Stimulated activated naive CD8-positive, alpha-beta T cell treated with anti-CD3 and anti-CD28 coated beads, Interleukin-15, Interleukin-2, amounts not matched to agents 100 U/mL and 50 U/mL, for 24 hours (primary cell): Measurements from ENCODE around the gene CBFB.
"Not testable (repeated sequence)": the region's sequence is repeated elsewhere in the genome, so short reads cannot be mapped to it uniquely, and the experiment has no call there.

Experiments
- ATAC-seq: fragments of 150-1000 bp; cut with Tn5 transposase; one replicate; pipeline ENCODE4 v1.10.0; 2021
- DNase-seq: peaks from one replicate; pipeline ENCODE4 v3.0.0; 2021

The CBFB gene

DNA sequence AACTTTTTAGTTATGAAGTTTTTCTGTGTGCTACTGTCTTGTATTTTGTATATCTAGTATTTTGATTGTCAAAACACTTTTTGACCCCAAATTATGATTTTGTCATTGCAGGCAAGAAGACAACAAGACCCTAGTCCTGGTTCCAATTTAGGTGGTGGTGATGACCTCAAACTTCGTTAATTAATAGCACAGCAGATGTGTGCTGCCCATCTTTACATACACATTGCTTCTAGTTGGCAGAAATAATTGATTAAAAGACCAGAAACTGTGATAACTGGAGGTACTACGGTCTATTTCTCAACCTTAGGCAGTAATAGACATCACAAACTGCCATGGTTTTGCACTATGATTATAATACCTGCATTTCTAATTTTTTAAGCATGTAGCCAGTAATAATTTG is 69.7 kb downstream of the CBFB start:
- ATAC-seq (no peak), DNase-seq (no peak)

DNA sequence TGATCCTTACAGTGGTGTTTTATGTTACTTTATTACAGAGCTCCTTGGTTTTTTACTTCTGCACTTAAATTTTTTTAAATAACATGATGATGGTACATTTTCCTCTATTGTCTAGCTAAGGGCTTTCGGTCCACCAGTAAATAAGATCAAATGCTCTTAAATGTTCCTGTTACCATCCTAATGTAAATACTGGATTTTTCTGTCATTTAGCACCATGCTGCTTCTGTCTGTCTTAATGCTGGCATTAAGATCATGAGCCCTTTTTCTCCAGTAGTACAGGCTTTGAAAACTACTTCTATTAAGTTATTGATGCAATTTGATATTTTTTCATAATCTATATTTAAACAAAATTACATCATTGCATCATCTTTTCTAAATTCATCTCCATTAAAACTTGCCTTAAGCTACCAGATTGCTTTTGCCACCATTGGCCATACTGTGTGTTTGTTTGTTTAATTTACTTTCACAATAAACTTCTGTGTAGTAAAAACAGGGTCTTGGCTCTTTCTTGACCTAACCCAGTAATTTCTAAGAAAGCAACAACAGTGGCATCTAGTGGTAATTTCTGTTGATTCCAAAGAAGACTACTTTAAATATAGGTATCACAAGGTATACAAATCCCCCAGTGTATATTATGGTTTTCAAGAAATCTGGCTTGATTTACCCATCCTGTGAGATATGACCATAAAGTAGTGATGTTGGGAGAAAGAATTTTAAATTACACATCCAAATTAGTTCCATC is 71.8 kb downstream of the CBFB start:
- ATAC-seq (no peak), DNase-seq (no peak)

DNA sequence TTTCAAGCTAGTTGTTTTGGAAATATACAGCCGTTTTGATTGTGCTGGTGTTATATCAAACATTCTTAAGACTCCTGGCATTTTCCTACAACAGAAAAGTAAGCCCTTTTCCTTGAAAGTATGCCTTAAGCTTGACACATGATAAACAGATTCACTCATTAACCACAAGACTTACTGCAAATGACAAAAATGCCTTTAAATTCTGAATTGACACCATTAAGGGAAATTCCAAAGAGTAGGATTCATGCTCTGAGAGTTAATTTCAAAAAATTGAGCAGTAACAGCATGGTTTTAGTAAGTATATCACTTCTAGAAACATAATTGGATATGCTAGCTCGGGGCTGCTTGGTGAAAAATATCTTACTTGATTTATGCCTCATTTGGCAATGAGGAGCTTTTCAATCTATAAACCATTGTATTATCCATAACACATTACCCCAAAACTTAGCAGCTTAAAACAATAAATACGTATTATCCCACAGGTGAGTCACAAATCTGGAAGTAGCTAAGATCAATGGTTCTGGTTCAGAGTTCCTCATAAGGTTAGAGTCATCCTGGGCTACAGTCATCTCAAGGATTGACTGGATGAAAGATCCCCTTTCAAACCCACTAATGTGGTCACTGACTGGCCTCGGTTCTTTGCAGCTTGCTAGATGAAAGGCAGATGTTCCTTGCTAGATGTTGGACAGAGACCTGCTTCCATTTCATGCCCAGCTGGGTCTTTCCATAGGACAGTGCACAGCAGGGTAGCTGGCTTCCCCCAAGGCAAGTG is 72.5 kb downstream of the CBFB start:
- ATAC-seq = peak; percentile 49
- DNase-seq = no peak

DNA sequence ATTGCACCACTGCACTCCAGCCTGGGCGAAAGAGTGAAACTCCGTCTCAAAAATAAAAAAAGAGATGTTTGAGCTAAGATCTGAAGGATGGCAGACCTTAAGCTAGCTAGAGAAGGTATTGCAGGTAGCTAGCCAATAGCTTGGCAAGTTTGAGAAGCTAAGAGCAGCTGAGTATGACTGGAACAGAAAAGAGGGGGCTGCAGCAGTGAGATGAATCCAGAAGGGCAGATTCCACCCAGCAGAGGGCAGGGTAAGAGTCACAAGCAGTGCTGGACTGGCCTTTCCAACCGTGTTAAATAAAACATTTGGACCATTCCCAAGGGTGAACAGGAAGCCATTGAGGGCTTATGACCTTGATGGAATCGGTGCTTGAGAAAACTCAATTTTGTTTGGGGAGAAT is 75.1 kb downstream of the CBFB start:
- ATAC-seq (peak; percentile 56), DNase-seq (no peak)

DNA sequence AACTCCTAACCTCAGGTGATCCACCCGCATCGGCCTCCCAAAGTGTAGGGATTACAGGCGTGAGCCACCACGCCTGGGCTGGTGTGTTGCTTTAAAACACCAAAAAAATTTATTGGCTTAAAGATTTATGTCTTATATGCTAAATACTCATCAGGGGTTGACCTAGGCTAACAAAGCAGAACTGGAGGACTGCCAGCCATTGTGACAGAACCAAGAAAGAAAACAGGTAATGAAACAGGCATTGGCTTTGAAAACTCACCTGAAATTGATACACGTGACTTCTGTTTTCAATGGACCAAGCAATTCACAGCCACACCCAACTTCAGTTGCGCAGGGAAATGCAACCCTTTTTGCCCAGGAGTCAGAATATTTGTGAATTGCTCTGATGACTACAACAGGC is 75.9 kb downstream of the CBFB start:
- DNase-seq (no peak), ATAC-seq (no peak)

DNA sequence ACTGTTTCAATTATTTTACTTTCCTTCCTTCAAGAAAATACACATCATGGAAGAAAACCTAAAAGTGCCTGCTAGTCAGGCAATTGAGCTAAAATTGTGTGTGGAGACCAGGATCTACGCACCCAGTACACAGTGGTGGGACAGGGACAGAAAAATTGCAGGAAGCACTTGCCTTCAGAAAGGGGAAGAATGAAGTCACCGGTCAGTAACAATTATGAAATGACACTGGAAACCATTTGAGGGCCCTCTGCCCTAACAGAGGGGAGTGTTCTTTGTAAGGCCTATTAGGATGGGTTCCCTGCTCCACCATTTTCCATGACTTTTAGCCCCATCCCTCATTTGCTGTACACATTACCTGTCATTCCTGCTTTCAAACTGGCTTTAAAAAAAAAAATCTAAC is 76.3 kb downstream of the CBFB start:
- ATAC-seq (no peak), DNase-seq (no peak)

DNA sequence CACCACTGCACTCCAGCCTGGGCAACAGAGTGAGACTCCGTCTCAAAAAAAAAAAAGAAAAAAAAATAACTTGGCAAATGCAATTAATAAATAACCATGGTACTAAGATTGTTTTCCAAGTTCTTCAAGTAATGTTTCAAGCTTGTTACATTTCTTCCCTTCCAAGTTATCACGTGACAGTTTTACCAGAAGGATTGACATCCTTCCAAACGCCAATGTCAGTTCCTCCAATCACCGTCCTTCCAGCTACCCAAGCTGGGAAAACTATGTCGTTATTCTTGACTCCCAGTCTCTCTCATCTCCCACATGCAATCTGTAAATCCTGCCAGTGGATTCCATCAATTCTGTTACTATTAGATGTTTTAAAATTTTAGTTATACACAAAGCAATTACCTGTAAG is 76.9 kb downstream of the CBFB start:
- ATAC-seq (no peak), DNase-seq (no peak)

DNA sequence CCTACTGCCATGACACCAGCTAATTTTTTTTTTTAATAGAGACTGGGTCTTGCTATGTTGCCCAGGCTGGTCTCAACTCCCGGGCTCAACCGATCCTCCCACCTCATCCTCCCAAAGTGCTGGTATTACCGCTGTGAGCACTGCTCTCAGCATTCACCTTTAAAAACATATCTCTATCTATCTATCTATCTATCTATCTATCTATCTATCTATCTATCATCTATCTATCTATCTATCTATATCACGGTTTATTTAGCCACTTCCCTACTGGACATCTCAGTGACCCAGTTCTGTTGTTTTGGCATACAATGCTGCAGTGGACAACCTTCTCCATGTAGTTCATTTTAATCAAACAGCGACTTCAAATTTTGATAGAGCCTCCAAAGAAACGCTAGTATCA is 79.5 kb downstream of the CBFB start:
- DNase-seq (no peak), ATAC-seq (no peak)

DNA sequence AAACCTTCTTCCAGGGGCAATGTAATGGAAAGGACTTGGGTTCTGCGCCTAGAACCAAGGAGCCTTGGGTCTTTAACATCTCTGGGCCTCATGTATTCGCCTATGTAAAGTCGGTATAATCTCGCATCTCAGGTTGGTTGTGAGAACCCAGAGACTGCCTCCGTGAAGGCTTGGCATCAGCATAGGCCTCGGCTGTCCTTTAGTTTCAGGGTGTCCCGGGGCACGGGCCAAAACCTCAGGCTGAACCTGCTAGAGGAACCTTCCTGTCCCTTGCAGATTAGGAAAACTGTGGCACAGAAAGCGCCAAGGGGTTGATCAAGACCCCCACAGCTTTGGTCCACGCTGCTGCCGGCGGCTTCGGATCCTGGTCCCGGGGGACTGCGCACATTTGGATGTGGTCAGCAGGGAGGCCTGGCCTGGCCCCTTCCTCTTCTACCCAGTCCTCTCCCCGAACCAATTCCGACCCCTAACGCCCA is 80.0 kb downstream of the CBFB start:
- DNase-seq (no peak), ATAC-seq (no peak)

DNA sequence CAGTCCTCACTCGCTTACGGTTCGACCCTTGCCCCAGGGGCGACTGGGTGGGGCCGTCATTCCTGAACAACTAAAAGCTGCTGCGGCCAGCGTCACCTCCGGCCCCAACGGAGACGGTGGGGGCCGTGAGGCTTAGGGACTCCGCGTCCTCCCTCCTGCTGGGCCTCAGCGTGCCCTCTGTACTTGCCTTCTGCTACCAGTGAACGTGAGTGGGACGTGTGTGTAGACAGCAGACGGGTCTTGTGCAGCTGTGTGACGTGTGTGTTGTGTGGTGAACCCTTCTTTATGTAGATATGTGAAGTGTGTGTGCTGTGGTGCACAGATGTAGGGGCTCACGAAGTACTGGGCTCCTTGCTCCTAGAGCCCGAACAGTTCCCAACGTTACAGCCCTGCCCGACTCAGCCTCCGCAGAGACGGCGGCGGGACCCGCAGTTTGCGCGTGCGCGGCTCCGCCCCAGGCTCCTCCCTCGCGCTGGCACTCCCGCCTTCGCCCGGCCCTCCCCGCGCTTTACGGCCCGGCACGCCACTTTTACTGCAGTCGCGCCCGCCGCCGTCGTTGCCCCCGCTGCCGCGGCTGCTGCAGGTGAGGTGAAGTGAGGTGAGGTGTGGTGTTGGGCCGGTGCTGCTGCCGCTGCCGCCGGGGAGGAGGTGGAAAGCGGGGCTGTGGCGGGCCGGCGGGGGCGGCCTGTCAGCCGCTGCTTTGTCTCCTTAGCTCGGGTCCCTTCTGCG is 80.6 kb downstream of the CBFB start, which contains the start of gene PHAF1:
PHAF1 (plus strand) TSS at position 535 of the 729 bp plus-strand sequence. CDS start 235 bp downstream, outside the sequence.
- DNase-seq = peak; percentile 98
- ATAC-seq = peak; percentile 92

DNA sequence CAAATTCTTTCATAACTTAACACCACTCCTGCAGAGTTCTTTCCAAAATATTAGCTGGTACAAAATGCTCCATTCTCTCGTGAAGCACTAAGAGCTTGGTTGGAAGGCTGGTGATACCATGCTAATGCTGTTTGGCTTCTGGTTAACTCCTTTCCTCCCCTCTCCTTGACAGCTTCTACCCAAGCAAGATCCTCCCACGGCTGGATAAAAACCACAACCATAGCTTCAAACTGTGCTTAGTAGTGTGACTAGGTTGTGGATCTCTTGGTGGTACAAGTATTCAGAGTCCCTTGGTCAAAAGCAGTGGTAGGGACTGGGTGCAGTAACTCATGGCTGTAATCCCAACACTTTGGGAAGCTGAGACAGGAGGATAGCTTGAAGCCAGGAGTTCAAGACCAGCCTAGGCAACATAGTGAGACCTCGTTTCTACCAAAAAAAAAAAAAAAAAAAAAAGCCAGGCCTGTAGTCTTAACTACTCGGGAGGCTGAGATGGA is 83.0 kb downstream of the CBFB start:
- ATAC-seq (no peak), DNase-seq (no peak)

DNA sequence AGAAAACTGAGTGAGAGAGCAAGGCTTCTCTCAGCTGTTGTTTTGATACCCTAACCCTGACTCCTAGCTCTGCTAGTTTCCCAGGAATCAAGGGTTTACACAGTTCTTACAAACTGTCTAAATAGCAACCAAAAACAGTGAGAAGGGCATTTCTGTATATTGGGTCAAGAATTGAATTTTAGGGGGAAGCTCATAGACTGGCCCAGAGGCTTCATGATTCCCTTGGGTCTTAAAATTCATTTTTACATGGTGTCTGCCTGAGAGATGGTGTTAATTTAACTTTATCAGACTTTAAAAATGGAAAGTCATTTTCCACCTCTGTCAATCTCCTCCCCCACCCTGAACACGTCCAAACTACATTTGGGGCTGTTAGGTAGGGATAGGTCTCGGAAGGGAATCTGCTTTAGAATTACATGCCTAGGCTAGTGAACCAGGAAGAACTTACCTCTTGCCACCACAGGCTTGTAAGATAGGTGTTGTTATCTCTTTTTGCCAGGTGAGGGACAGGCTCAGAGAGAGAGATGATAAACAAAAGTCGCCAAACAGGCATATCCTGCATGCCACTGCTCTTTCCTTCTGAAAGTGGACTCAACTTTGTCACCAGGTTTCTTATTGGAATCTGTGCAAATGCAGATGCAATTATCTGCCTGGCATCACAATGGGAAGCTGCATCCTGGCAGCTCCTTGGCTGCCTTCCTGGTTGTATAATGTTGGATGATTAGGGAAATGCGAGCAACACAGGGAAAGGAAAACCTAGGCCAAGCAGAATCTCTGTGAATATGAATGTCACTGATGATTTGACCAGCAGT is 83.8 kb downstream of the CBFB start:
- no peak for DNase-seq
- no peak for ATAC-seq

DNA sequence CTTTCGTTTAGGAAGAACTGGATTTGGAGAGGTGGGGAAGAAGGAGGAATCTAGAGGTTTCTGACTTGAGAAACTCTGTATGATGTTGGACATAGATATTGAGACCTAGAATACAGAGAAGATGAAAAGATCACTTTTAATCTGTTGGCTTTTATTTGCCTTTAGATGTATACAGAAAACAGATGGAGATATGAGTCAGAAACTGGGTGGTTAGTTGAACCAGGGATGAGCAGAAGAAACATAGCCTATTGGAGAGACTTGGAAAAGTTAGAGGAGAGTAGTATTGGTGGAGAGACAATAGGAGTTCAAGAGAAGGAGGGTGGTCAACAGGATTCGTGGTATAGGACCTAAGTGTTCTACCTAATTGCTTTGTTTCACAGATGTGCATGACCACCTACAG is 85.8 kb downstream of the CBFB start:
- no peak for DNase-seq
- ATAC-seq = no peak

DNA sequence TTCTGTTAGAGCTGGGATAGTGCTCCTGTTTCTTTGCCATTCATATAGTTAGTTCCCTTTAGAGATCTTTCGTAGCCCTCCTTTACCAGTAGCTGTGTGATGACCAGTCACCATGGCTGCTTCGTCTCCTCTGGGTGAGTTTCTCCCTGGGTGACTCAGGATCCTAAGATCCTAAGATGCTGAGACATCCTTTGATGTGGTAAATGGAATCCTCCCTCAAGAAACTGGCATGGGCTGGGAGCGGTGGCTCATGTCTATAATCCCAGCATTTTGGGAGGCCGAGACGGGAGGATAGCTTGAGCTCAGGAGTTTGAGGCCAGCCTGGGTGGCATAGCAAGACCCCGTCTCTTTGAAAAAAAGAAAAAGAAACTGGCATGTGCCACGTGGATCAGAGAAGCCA is 86.7 kb downstream of the CBFB start:
- ATAC-seq (no peak), DNase-seq (no peak)

DNA sequence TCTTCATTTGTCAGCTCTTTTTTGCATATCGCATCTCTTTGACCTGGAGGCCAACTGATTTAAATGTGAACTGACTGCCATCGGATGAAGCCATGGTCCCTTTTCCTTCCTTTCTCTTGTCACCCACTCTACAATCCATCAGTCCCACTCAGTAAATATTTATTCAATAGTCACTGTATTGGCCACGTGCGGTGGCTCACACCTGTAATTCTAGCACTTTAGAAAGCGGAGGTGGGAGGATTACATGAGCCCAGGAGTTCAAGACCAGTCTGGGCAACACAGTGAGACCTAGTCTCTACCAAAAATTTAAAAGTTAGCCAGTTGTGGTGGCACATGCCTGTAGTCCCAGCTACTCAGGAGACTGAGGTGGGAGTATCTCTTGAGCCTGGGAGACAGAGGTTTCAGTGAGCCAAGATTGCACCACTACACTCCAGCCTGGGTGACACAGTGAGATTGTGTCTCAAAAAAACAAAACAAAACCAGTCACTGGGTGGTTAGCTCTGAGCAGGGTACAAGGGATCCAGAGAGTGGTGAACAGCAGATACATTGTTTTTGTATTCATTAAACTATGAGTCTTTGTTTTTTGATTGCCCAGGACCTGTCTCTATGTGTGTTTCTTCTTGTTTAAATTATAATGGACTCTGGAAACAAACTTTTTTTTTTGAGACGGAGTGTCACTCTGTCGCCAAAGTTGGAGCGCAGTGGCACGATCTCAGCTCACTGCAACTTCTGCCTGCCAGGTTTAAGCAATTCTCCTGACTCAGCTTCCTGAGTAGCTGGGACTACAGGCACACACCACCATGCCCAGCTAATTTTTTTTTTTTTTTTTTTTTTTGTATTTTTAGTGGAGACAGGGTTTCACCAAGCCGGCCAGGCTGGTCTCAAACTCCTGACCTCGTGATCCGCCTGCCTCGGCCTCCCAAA is 87.7 kb downstream of the CBFB start:
- DNase-seq (no peak), ATAC-seq (no peak)

DNA sequence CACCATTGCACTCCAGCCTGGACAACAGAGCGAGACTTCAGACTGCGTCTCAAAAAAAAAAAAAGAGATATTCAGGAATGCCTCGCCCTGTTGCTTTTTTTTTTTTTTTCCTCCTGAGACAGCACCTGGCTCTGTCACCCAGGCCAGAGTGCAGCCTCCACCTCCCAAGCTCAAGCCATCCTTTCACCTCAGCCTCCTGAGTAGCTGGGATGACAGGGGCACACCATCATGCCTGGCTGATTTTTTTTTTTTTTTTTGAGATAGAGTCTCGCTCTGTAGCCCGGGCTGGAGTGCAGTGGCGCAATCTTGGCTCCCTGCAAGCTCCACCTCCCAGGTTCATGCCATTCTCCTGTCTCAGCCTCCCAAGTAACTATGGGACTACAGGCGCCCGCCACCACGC is 88.8 kb downstream of the CBFB start:
- DNase-seq (no peak), ATAC-seq (no peak)

DNA sequence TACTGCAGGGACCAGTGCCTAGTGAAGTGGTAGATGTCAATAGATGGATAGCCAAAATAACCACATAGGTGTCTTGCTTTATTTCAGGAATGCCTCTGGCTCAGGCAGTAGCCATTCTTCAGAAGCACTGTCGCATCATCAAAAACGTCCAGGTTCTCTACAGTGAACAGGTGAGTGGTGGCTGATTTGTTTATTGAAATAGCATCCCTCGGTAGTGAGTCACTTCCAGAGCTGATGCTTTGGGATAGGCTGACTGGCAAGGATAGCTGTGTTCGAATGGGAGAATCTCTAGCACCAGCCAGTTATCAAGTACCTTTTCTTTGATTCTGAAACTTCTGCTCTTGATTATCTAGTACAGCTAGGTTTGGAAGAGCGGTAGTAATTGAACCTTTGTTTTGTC is 91.1 kb downstream of the CBFB start:
- ATAC-seq (no peak), DNase-seq (no peak)

DNA sequence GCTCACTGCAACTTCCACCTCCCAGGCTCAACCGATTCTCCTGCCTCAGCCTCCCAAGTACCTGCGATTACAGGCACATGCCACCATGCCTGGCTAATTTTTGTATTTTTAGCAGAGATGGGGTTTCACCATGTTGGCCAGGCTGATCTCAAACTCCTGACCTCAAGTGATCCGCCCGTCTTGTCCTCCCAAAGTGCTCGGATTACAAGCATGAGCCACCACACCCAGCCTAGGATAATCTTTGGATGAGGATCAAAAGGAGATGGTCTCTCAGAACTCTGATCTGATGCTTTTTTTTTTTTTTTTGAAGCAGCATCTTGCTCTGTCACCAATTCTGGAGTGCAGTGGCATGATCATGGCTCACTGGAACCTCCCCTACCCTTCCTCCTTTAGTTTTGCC is 93.8 kb downstream of the CBFB start:
- not testable (repeated sequence) for DNase-seq, ATAC-seq

DNA sequence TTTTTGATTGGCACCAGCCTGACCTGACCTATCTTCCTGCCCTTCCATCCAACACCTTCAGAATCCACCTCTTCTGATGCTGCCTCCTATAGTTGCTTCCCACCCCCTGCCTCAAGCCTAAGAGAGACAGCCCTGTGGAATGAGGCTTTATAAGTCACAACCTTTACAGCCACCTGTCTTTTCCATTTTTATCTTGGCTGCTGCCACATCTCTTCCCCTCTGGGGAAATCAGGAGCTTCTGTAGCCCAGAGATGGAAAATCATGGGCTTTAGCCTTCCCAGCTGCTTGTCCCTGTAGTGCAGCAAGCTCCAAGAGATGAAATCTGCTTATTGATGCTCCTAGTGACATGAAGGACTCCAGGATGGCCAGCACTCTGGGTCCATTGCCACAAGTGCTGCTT is 99.5 kb downstream of the CBFB start:
- DNase-seq (no peak), ATAC-seq (no peak)

DNA sequence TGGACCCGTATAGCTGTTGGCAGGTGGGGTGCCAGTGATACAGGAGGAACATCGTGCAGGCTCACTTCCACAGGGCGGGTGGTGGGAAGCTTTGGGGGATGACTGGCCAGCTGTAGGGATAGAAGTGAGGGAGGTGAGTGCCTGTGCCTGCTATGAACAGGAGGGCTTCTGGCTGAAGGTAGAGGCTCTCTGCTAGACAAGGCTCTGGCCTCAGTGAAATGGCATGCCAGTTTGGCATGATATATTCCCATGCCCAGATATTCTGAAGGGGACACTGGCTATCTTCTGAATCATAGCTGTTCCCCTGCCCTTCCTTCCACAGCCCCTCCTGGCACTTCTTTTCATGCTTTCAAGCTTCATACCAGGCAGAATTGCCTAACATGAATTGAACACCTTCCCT is 99.9 kb downstream of the CBFB start:
- DNase-seq (no peak), ATAC-seq (no peak)

DNA sequence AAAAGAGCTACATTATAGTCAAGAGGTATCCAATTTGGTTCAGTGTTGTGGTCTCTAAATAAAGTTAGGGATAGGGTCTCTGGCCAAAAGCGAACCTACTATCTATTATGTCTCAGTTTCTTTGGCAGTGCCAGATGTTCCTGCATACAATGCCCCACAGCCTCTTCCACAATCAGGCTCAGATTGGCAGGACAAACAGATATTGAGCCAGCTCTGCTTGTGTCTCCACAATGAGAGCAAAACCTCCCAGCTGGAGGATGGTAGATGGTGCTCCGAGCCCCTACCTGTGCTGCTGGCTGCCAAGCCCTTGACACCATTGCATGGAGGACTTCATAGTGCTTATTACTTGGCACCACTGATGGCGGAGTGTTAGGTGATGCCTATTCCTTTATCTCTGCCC is 100.5 kb downstream of the CBFB start:
- no peak for DNase-seq

More for the DNA sequence above, 100.5 kb downstream of the CBFB start:
- no peak for ATAC-seq
